Uterus (tissue), 2 donors: Measurements from ENCODE around the gene HSPG2.

Experiments used
- POLR2A ChIP-seq, 2 donors: fragments of 450-650 bp; IDR thresholded peaks; one replicate each; pipeline ENCODE4 v1.6.1; 2016; ENCODE audit warnings: antibody characterized with exemption in 2 of 2, mild to moderate bottlenecking in 1 of 2, moderate library complexity in 1 of 2
- TF ChIP-seq, protein P1 (sequence below), 4 experiments: fragments of 200-600 bp in 2 of 4; fragments of 450-650 bp in 2 of 4; sonication (generic) in 2 of 4; IDR thresholded peaks; one replicate each; pipeline ENCODE4 v1.5.1; 2016 to 2019; ENCODE audit warnings: antibody characterized with exemption in 4 of 4, mild to moderate bottlenecking in 2 of 4, moderate library complexity in 1 of 4

DNA sequence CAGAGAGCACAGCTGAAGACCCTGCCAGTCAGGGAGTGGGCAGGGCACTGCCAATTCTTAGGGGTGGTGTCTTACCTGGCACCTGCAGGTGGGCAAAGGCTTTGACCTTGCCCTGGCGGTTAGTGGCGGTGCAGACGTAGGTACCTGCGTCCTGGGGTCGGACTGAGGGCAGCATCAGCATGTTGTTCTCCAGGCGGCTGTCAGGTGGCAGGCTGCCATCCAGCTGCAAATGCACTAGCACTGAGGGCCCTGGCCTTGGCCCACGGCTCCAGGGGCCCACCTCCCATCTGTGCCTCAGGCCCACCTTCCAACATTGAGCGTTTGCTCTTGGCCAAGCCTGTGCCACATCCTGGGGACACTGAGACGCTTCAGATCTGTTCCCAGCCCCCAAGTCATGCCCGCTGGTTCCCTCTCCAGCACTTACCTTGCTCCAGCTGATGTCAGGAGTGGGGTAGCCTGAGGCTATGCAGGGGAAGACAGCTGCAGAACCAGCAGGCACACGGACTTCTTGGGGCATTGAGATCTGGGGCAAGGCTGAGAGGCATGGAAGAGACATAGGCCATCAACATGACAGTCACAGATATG lies 103.6 kb downstream of the HSPG2 start:
- TF ChIP-seq, protein P1, sequence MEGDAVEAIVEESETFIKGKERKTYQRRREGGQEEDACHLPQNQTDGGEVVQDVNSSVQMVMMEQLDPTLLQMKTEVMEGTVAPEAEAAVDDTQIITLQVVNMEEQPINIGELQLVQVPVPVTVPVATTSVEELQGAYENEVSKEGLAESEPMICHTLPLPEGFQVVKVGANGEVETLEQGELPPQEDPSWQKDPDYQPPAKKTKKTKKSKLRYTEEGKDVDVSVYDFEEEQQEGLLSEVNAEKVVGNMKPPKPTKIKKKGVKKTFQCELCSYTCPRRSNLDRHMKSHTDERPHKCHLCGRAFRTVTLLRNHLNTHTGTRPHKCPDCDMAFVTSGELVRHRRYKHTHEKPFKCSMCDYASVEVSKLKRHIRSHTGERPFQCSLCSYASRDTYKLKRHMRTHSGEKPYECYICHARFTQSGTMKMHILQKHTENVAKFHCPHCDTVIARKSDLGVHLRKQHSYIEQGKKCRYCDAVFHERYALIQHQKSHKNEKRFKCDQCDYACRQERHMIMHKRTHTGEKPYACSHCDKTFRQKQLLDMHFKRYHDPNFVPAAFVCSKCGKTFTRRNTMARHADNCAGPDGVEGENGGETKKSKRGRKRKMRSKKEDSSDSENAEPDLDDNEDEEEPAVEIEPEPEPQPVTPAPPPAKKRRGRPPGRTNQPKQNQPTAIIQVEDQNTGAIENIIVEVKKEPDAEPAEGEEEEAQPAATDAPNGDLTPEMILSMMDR (IDR thresholded peaks at IDR 0.05) = no peak
- no peak for TF ChIP-seq POLR2A (IDR thresholded peaks at IDR 0.05)
